K562 (cell line): ENCODE measurements around the gene ETNK1. TPM values are rescaled to one million over a fixed set of nuclear protein-coding genes. Genes with fewer than 3 reads are reported as not detected.

Experiments
- CREB1 ChIP-seq, 2 experiments: sonication (generic) in 1 of 2; formaldehyde crosslinking in 1 of 2; IDR thresholded peaks; 2 replicates each; pipeline versions ENCODE4 v1.6.1 to v1.8.0; 2012 to 2022; ENCODE audit warnings: inconsistent platforms in 1 of 2, mild to moderate bottlenecking in 1 of 2, missing genetic modification reagents in 1 of 2, moderate library complexity in 1 of 2
- FOXK1 ChIP-seq: sonication (generic); formaldehyde crosslinking; IDR thresholded peaks from 2 replicates; pipeline ENCODE4 v1.8.0; 2022; ENCODE audit warnings: missing genetic modification reagents, mild to moderate bottlenecking, borderline replicate concordance
- HNRNPH1 ChIP-seq: fragments of 200-400 bp; formaldehyde crosslinking; optimal IDR thresholded peaks from 2 replicates; pipeline ENCODE3; 2017; ENCODE audit warnings: low read depth, mild to moderate bottlenecking, low read length, moderate library complexity
- TBL1XR1 ChIP-seq, 2 experiments: IDR thresholded peaks; 2 replicates each; pipeline ENCODE4 v1.6.1; 2012; ENCODE audit warnings: improper control_type of control experiment in 2 of 2, low read length in 2 of 2, mild to moderate bottlenecking in 1 of 2
- ZNF507 ChIP-seq: conservative IDR thresholded peaks from 2 replicates; pipeline ENCODE4 v1.6.1; 2017; ENCODE audit warnings: missing genetic modification characterization, missing compliant biosample characterization
- polyA plus RNA-seq, 8 experiments: library from polyadenylated mRNA; depleted of rRNA in 4 of 8; stranded (reverse) in 5 of 8; unstranded in 3 of 8; fragments of >200 nt; fragmentation: Nextera tagmentation in 2 of 8; fragmentation: Illumina TruSeq in 1 of 8; extraction: Ambion mirVana in 2 of 8; extraction: Trizol in 1 of 8; gene quantifications; 2 replicates each; pipeline versions ENCODE4 v1.2.1 to v1.2.3, GENCODE V29; 2011 to 2014; ENCODE audit warnings: inconsistent platforms in 1 of 8, missing spikeins in 1 of 8
- total RNA-seq, 7 experiments: library from RNA; depleted of rRNA in 6 of 7; stranded (reverse); fragments of >200 nt in 6 of 7; fragmentation: Illumina TruSeq in 2 of 7; extraction: Trizol in 2 of 7; gene quantifications; 2 replicates each; pipeline versions ENCODE4 v1.2.1 to v1.2.3, GENCODE V29; 2011 to 2021; ENCODE audit warnings: low replicate concordance in 1 of 7
- TF ChIP-seq, protein P1 (sequence below), 2 experiments: fragments of 450-650 bp; IDR thresholded peaks; 2 replicates each; pipeline ENCODE4 v1.6.1; 2016; ENCODE audit warnings: mild to moderate bottlenecking in 2 of 2, borderline replicate concordance in 1 of 2, low read depth in 1 of 2, moderate library complexity in 1 of 2
- TF ChIP-seq, protein P2 (sequence below): IDR thresholded peaks from 2 replicates; pipeline ENCODE4 v1.6.1; 2011; ENCODE audit not compliant: insufficient read length; ENCODE audit errors: extremely low read depth

ETNK1 gene
- total and polyA plus RNA-seq, 9 of the 15 experiments (the other 6 are each of a cell fraction or from before 2014, with no cell fraction given) = 10.0 to 70.5 (median 36.0) TPM

DNA sequence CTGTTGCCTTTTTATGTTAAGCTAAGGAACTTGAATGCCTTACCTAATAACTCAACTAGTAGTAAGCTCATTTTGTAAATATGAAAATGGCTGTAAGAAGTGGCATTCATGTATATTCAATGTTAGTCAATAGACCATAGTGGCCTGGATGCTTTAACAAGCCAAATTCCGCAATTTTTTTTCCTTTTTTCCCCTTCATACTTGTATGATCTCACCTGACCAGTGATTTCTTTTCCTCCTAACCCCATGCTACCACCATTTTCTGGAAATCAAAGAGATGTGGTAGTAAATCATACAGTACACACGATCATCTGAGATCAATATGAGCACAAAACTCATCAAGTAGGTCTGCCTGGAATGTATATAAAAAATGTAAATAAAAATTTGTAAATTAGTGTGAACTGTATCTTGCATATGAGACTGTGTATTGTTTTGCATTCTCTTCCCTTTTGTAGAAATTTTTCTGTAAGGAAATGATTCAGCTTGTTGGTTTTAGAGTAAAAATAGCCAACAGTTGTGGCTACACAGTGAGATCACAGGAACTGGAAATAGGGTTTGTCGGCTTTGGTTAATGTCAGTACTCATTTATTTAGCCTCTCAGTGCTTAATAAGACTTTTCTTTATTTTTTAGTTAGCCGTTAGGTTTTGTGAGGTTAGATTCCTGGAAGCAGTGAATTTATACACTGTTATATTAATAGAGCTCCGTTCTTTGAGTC is 62.5 kb downstream of the ETNK1 start (continued):
- TF ChIP-seq, protein P1, sequence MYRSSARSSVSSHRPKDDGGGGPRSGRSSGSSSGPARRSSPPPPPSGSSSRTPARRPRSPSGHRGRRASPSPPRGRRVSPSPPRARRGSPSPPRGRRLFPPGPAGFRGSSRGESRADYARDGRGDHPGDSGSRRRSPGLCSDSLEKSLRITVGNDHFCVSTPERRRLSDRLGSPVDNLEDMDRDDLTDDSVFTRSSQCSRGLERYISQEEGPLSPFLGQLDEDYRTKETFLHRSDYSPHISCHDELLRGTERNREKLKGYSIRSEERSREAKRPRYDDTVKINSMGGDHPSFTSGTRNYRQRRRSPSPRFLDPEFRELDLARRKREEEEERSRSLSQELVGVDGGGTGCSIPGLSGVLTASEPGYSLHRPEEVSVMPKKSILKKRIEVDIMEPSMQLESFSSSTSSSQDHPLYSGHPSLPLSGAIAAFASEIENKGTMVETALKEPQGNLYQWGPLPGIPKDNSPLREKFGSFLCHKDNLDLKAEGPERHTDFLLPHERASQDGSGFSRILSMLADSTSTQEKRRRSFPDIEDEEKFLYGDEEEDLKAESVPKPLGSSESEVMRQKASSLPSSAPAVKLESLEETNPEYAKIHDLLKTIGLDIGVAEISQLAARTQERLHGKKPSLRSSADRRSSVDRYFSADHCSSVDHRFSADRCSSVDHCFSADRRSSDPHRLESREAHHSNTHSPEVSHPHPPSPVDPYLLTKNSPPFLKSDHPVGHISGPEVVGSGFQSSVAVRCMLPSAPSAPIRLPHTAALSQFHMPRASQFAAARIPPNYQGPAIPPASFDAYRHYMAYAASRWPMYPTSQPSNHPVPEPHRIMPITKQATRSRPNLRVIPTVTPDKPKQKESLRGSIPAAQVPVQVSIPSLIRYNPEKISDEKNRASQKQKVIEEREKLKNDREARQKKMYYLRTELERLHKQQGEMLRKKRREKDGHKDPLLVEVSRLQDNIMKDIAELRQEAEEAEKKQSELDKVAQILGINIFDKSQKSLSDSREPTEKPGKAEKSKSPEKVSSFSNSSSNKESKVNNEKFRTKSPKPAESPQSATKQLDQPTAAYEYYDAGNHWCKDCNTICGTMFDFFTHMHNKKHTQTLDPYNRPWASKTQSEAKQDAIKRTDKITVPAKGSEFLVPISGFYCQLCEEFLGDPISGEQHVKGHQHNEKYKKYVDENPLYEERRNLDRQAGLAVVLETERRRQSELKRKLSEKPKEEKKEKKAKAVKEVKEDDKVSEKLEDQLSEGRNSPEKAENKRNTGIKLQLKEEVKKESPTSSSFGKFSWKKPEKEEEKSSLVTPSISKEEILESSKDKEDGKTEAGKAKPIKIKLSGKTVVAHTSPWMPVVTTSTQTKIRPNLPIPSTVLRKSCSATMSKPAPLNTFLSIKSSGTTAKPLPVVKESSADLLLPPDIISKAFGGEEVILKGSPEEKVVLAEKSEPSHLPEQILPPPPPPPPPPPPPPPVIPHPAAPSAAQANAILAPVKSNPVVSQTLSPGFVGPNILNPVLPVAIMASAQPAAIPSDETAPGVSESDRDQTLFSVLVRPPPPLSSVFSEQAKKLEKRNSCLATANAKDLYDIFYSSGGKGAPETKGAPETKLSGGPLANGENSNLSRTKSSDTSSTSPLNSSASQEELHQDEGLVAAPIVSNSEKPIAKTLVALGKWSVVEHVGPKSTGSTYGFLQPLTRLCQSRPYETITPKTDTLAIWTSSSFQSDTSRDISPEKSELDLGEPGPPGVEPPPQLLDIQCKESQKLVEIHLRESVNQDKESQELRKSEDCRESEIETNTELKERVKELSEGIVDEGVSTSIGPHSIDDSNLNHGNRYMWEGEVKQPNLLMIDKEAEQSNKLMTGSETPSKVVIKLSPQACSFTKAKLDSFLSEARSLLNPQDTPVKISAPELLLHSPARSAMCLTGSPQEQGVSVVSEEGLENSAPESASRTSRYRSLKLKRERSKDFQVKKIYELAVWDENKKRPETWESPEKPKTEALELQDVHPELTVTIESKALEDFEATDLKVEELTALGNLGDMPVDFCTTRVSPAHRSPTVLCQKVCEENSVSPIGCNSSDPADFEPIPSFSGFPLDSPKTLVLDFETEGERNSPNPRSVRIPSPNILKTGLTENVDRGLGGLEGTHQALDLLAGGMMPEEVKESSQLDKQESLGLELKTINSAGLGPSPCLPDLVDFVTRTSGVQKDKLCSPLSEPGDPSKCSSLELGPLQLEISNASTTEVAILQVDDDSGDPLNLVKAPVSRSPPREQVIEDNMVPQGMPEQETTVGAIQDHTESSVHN (IDR thresholded peaks at IDR 0.05; ENCODE audit: borderline replicate concordance in 1 of 2, low read depth in 1 of 2) = no peak
- TF ChIP-seq TBL1XR1 (IDR thresholded peaks at IDR 0.05; ENCODE audit: low read length in 2 of 2) (no peak), HNRNPH1 (no peak), CREB1 (IDR thresholded peaks at IDR 0.05) (no peak), CREB1 (CRISPR knock-in tag; IDR thresholded peaks at IDR 0.05) (no peak), FOXK1 (CRISPR knock-in tag) (no peak), ZNF507 (no peak)
- TF ChIP-seq, protein P2, sequence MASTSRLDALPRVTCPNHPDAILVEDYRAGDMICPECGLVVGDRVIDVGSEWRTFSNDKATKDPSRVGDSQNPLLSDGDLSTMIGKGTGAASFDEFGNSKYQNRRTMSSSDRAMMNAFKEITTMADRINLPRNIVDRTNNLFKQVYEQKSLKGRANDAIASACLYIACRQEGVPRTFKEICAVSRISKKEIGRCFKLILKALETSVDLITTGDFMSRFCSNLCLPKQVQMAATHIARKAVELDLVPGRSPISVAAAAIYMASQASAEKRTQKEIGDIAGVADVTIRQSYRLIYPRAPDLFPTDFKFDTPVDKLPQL = no peak
